Measurements from ENCODE around the gene TANGO2.
A peak's percentile ranks its signal among the peaks of the same experiment; 100 is the strongest.

The TANGO2 gene

GRCh38 chr22:20020533-20021195 is at the start of gene TANGO2:
TSS of gene TANGO2 (plus strand) at chr22:20021110. CDS start at chr22:20036799, 15,689 bp downstream.
- TF ChIP-seq CTCF (IDR thresholded peaks at IDR 0.05; ENCODE audit: borderline replicate concordance, insufficient read depth, low read depth, low read length) = no peak
- peak within 1 kb of the TSS; percentile 92 for H3K4me3 ChIP-seq (ENCODE audit: low read depth, low read length)

- no peak for TF ChIP-seq CTCF (IDR thresholded peaks at IDR 0.05; ENCODE audit: borderline replicate concordance, insufficient read depth, low read depth, low read length)
- no peak overlapping the region for H3K4me3 ChIP-seq (ENCODE audit: low read depth, low read length)
Measured at GRCh38 chr22:19971276-19972124, 49.4 kb upstream of the TANGO2 start.

- no peak overlapping the region for H3K4me3 ChIP-seq (ENCODE audit: low read depth, low read length)
- TF ChIP-seq CTCF (IDR thresholded peaks at IDR 0.05; ENCODE audit: borderline replicate concordance, insufficient read depth, low read depth, low read length) = no peak
Measured at GRCh38 chr22:19972251-19972650, 48.7 kb upstream of the TANGO2 start.

GRCh38 chr22:19972652-19973550 is 48.0 kb upstream of the TANGO2 start:
- no peak overlapping the region for H3K4me3 ChIP-seq (ENCODE audit: low read depth, low read length)
- no peak for TF ChIP-seq CTCF (IDR thresholded peaks at IDR 0.05; ENCODE audit: borderline replicate concordance, insufficient read depth, low read depth, low read length)

- no peak for TF ChIP-seq CTCF (IDR thresholded peaks at IDR 0.05; ENCODE audit: borderline replicate concordance, insufficient read depth, low read depth, low read length)
- no peak overlapping the region for H3K4me3 ChIP-seq (ENCODE audit: low read depth, low read length)
Measured at GRCh38 chr22:19973551-19974267, 47.2 kb upstream of the TANGO2 start.

- H3K4me3 ChIP-seq (ENCODE audit: low read depth, low read length) = no peak overlapping the region
- no peak for TF ChIP-seq CTCF (IDR thresholded peaks at IDR 0.05; ENCODE audit: borderline replicate concordance, insufficient read depth, low read depth, low read length)
Measured at GRCh38 chr22:19974268-19974861, 46.5 kb upstream of the TANGO2 start.
